Measurements from ENCODE around the gene SYP. TPM values are rescaled to one million over a fixed set of nuclear protein-coding genes. Genes with fewer than 3 reads are reported as not detected.

SYP gene
- 1 to 10 TPM; 6.4 to 7.4 TPM for total RNA-seq

GRCh38 chrX:49199906-49200771 is at the start of gene SYP:
Gene SYP, minus strand, starts transcription at chrX:49200193. Its CDS starts 7 bp downstream, at chrX:49200186.
- peak; percentile 87 for DNase-seq
- Histone ChIP-seq H3K9me3 (no peaks in the 10 kb centered on the region), H3K4me1 (no peaks in the 10 kb centered on the region), H3K9ac (ENCODE audit: low read depth in 2 of 2, low read length in 2 of 2) (peak within 1 kb of the TSS in 1 of 2 donors; percentile 40), H3K27me3 (no peaks in the 10 kb centered on the region), H3K27ac (no peak within 1 kb of the TSS), H3K36me3 (no peaks in the 10 kb centered on the region), H3K4me3 (peak within 1 kb of the TSS; percentile 27)
- intact Hi-C loops (cut with DNase I), result no loop called here
- no peak for TF ChIP-seq CTCF (IDR thresholded peaks at IDR 0.05)

GRCh38 chrX:49249616-49250015 is 49.6 kb upstream of the SYP start:
- no peak for TF ChIP-seq CTCF (IDR thresholded peaks at IDR 0.05)
- intact Hi-C loops (cut with DNase I), result no loop called here

GRCh38 chrX:49249071-49249470 is 49.1 kb upstream of the SYP start:
- H3K9me3 ChIP-seq, result no peaks in the 10 kb centered on the region
- DNase-seq, result no peak
- no peak overlapping the region for H3K27ac ChIP-seq
- no peak overlapping the region for H3K9ac ChIP-seq (ENCODE audit: low read depth in 2 of 2, low read length in 2 of 2)
- no peaks in the 10 kb centered on the region for H3K4me1 ChIP-seq
- H3K36me3 ChIP-seq, result no peaks in the 10 kb centered on the region
- intact Hi-C loops (cut with DNase I), result no loop called here
- H3K27me3 ChIP-seq, result no peaks in the 10 kb centered on the region
- H3K4me3 ChIP-seq, result no peak overlapping the region
- no peak for TF ChIP-seq CTCF (IDR thresholded peaks at IDR 0.05)

More at GRCh38 chrX:49249616-49250015, 49.6 kb upstream of the SYP start:
- H3K36me3 ChIP-seq, result no peaks in the 10 kb centered on the region
- H3K4me1 ChIP-seq, result no peaks in the 10 kb centered on the region
- no peak overlapping the region for H3K9ac ChIP-seq (ENCODE audit: low read depth in 2 of 2, low read length in 2 of 2)
- DNase-seq, result no peak
- H3K27me3 ChIP-seq, result no peaks in the 10 kb centered on the region
- no peaks in the 10 kb centered on the region for H3K9me3 ChIP-seq
- no peak overlapping the region for H3K4me3 ChIP-seq
- no peak overlapping the region for H3K27ac ChIP-seq

- H3K36me3 ChIP-seq, result no peaks in the 10 kb centered on the region
- intact Hi-C loops (cut with DNase I), result no loop called here
- TF ChIP-seq CTCF (IDR thresholded peaks at IDR 0.05), result no peak
- H3K9me3 ChIP-seq, result no peaks in the 10 kb centered on the region
- no peak overlapping the region for H3K27ac ChIP-seq
- H3K4me3 ChIP-seq, result no peak overlapping the region
- H3K4me1 ChIP-seq, result no peaks in the 10 kb centered on the region
- no peaks in the 10 kb centered on the region for H3K27me3 ChIP-seq
- DNase-seq, result no peak
- no peak overlapping the region for H3K9ac ChIP-seq (ENCODE audit: low read depth in 2 of 2, low read length in 2 of 2)
Observed at GRCh38 chrX:49247916-49248811, 48.2 kb upstream of the SYP start.

GRCh38 chrX:49247346-49247745 is 47.4 kb upstream of the SYP start:
- intact Hi-C loops (cut with DNase I), result no loop called here
- H3K27ac ChIP-seq, result no peak overlapping the region
- DNase-seq, result no peak
- no peaks in the 10 kb centered on the region for H3K4me1 ChIP-seq
- H3K27me3 ChIP-seq, result no peaks in the 10 kb centered on the region
- no peaks in the 10 kb centered on the region for H3K9me3 ChIP-seq
- no peak overlapping the region for H3K4me3 ChIP-seq
- no peak overlapping the region for H3K9ac ChIP-seq (ENCODE audit: low read depth in 2 of 2, low read length in 2 of 2)
- TF ChIP-seq CTCF (IDR thresholded peaks at IDR 0.05), result no peak
- no peaks in the 10 kb centered on the region for H3K36me3 ChIP-seq
